ENCODE measurements around the gene PPP2R1A. TPM values are rescaled to one million over a fixed set of nuclear protein-coding genes. Genes with fewer than 3 reads are reported as not detected.

Gene PPP2R1A
- total RNA-seq, 1 donor: 151 TPM

- no peak for TF ChIP-seq CTCF (IDR thresholded peaks at IDR 0.05; ENCODE audit: extremely low read depth, low read depth, low read length)
- Histone ChIP-seq H4K20me1 (ENCODE audit: insufficient read depth, low read length) (peaks cover 46% of the 10 kb centered on the region), H3K36me3 (ENCODE audit: insufficient read depth, low read length) (peaks cover 22% of the 10 kb centered on the region), H3K4me1 (ENCODE audit: insufficient read depth, low read length) (peaks cover 14% of the 10 kb centered on the region), H3K9me3 (ENCODE audit: low read depth, low read length) (no peaks in the 10 kb centered on the region), H3K27ac (ENCODE audit: low read depth, low read length) (peak overlapping the region; percentile 98), H3K27me3 (ENCODE audit: insufficient read depth, low read length) (no peaks in the 10 kb centered on the region), H3K4me3 (ENCODE audit: insufficient read depth, low read length) (peak overlapping the region; percentile 100), H3K79me2 (ENCODE audit: insufficient read depth, low read length) (peaks cover 56% of the 10 kb centered on the region), H2AFZ (ENCODE audit: low read length) (peak overlapping the region; percentile 97), H3K4me2 (ENCODE audit: insufficient read depth, low read length) (peak overlapping the region; percentile 84)
- DNase-seq (ENCODE audit: insufficient read length, low spot score, missing footprints): peak; percentile 86
Measured at GRCh38 chr19:52190487-52191293, 838 bp downstream of the PPP2R1A start.

- no peak for TF ChIP-seq CTCF (IDR thresholded peaks at IDR 0.05; ENCODE audit: extremely low read depth, low read depth, low read length)
- no peak overlapping the region for H2AFZ ChIP-seq (ENCODE audit: low read length)
- peaks cover 14% of the 10 kb centered on the region for H3K4me1 ChIP-seq (ENCODE audit: insufficient read depth, low read length)
- peaks cover 63% of the 10 kb centered on the region for H3K79me2 ChIP-seq (ENCODE audit: insufficient read depth, low read length)
- peak overlapping the region; percentile 98 for H3K27ac ChIP-seq (ENCODE audit: low read depth, low read length)
- peak overlapping the region; percentile 84 for H3K4me2 ChIP-seq (ENCODE audit: insufficient read depth, low read length)
- H3K9me3 ChIP-seq (ENCODE audit: low read depth, low read length): no peaks in the 10 kb centered on the region
- peak overlapping the region; percentile 100 for H3K4me3 ChIP-seq (ENCODE audit: insufficient read depth, low read length)
- H3K36me3 ChIP-seq (ENCODE audit: insufficient read depth, low read length): peaks cover 29% of the 10 kb centered on the region
- no peak for DNase-seq (ENCODE audit: insufficient read length, low spot score, missing footprints)
- H3K27me3 ChIP-seq (ENCODE audit: insufficient read depth, low read length): no peaks in the 10 kb centered on the region
- H4K20me1 ChIP-seq (ENCODE audit: insufficient read depth, low read length): peaks cover 52% of the 10 kb centered on the region
Measured at GRCh38 chr19:52191389-52191788, 1.5 kb downstream of the PPP2R1A start.

- peaks cover 58% of the 10 kb centered on the region for H4K20me1 ChIP-seq (ENCODE audit: insufficient read depth, low read length)
- no peak for DNase-seq (ENCODE audit: insufficient read length, low spot score, missing footprints)
Measured at GRCh38 chr19:52191951-52192350, 2.1 kb downstream of the PPP2R1A start.

More at GRCh38 chr19:52191951-52192350, 2.1 kb downstream of the PPP2R1A start:
- H3K4me2 ChIP-seq (ENCODE audit: insufficient read depth, low read length): peak overlapping the region; percentile 84
- no peak overlapping the region for H3K27ac ChIP-seq (ENCODE audit: low read depth, low read length)
- H3K9me3 ChIP-seq (ENCODE audit: low read depth, low read length): no peaks in the 10 kb centered on the region
- no peak for TF ChIP-seq CTCF (IDR thresholded peaks at IDR 0.05; ENCODE audit: extremely low read depth, low read depth, low read length)
- no peaks in the 10 kb centered on the region for H3K27me3 ChIP-seq (ENCODE audit: insufficient read depth, low read length)
- H3K4me1 ChIP-seq (ENCODE audit: insufficient read depth, low read length): peaks cover 14% of the 10 kb centered on the region
- H3K4me3 ChIP-seq (ENCODE audit: insufficient read depth, low read length): no peak overlapping the region
- no peak overlapping the region for H2AFZ ChIP-seq (ENCODE audit: low read length)
- peaks cover 68% of the 10 kb centered on the region for H3K79me2 ChIP-seq (ENCODE audit: insufficient read depth, low read length)
- H3K36me3 ChIP-seq (ENCODE audit: insufficient read depth, low read length): peaks cover 34% of the 10 kb centered on the region

Data from osteoblast (primary cell).